ENCODE data around the gene WDFY1.

DNA sequence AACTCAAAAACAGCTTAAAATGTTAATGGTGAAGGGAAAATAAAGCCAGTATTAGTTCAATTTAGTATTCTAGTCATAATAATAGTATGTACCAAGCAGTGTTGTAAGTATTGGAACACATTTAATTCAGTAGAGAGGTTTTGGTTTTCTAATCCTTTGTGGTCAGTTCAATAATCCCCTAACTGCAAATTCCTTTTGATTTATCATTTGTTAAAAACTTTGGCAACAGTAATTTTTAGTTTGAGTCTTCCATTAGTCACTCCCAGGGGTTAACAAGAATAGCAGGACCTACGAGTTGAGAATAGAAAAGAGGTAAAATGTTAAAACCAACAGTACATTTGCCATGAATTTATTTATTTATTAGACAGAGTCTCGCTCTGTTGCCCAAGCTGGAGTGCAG is 22.8 kb upstream of the WDFY1 start:
- TF ChIP-seq CTCF (IDR thresholded peaks at IDR 0.05 in 4 of 5, conservative IDR thresholded peaks at IDR 0.05 in 1 of 5) (no peak), POLR2A (IDR thresholded peaks at IDR 0.05) (no peak)
